IPS-18c (cell line): Measurements from ENCODE around the gene CATSPER1.

ENCODE experiments used
- H3K4me3 ChIP-seq: 2 replicates; pipeline ENCODE4 v1.7.0; 2013; ENCODE audit warnings: low read depth, mild to moderate bottlenecking, low read length, moderate library complexity; ENCODE audit not compliant: insufficient read depth
- H3K9me3 ChIP-seq: one replicate; pipeline ENCODE4 v1.6.1; 2013; ENCODE audit warnings: mild to moderate bottlenecking, low read length, moderate library complexity; ENCODE audit not compliant: control insufficient read depth, insufficient read depth

The CATSPER1 gene

GRCh38 chr11:65987336-65987735, 38.9 kb downstream of the CATSPER1 start:
- no peaks in the 10 kb centered on the region for H3K9me3 ChIP-seq
- H3K4me3 ChIP-seq: no peak overlapping the region

- H3K4me3 ChIP-seq: no peak overlapping the region
These were observed 42.7 kb downstream of the CATSPER1 start for GRCh38 chr11:65983589-65983987.

DNA sequence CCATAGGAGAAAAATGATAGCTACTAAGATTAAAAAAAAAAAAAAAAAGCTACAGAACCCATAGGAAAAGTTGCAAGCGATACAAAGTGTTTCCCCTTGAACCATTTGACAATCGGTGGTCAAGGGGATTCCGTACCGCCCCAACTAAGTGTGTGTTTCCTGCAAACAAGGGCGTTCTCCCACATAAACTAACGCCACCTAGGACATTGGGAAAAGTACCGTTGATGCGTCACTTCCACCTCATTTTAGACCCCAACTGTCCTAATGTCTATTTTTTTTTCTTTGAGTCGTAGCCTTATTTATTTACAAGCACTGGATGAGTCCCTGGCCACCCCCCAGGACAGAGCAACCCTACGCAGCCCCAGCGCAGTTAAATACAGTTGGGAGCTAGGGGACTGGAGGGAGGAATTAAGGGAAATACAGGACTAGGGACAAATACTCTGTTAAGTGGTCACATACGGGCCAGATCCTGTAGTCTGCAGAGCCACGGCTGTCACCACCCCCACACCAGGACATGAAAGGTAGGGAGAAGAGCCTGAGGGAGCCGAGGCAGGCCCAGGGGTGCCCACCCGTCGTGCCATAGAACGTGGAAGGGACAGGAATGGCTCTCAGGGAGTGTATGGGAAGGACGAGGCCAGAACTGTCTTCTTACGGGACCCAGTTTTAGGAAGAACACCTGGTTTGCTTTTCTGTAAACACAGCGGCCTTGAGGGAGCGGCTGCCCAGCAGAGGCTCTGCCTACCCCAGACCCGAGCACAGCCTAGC, 43.3 kb downstream of the CATSPER1 start:
- Histone ChIP-seq H3K4me3 (no peak overlapping the region), H3K9me3 (no peaks in the 10 kb centered on the region)

More at GRCh38 chr11:65983589-65983987, 42.7 kb downstream of the CATSPER1 start:
- no peaks in the 10 kb centered on the region for H3K9me3 ChIP-seq

GRCh38 chr11:65981972-65982823, 44.1 kb downstream of the CATSPER1 start:
- Histone ChIP-seq H3K9me3 (peaks cover 2% of the 10 kb centered on the region), H3K4me3 (no peak overlapping the region)

DNA sequence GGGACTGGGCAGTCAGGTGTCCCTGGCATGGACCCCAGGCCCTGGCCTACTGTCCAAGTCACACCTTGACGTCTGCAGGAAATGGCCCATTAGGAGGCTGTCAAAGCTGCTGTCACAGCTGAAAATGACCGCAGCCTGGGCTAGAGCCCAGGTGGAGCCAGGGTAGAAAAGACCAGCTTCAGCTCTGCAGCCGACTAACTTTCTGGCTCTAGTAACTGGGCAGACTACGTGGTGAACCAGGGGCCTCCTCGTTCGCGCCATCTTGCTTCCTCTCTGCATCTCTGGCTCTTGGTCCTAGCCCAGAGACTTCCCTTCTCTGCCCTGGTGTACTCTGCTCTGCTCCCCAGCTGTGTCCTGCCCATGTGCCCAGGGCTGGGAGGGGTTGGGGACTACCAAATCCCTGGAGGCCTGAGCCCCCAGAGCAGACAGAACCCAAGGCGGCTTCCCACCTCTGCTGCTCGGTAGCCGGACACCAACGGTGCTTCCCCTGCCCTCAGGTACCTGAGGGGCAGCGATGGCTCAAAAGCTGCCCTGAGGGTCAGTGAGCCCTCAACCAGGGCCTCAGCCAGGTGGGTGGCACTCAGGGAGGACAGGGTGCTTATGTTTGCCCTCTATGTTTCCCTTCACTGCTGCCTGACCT, 45.1 kb downstream of the CATSPER1 start:
- Histone ChIP-seq H3K9me3 (peaks cover 2% of the 10 kb centered on the region), H3K4me3 (no peak overlapping the region)

- H3K9me3 ChIP-seq: peaks cover 2% of the 10 kb centered on the region
These were observed 47.0 kb downstream of the CATSPER1 start for GRCh38 chr11:65979261-65979759.

DNA sequence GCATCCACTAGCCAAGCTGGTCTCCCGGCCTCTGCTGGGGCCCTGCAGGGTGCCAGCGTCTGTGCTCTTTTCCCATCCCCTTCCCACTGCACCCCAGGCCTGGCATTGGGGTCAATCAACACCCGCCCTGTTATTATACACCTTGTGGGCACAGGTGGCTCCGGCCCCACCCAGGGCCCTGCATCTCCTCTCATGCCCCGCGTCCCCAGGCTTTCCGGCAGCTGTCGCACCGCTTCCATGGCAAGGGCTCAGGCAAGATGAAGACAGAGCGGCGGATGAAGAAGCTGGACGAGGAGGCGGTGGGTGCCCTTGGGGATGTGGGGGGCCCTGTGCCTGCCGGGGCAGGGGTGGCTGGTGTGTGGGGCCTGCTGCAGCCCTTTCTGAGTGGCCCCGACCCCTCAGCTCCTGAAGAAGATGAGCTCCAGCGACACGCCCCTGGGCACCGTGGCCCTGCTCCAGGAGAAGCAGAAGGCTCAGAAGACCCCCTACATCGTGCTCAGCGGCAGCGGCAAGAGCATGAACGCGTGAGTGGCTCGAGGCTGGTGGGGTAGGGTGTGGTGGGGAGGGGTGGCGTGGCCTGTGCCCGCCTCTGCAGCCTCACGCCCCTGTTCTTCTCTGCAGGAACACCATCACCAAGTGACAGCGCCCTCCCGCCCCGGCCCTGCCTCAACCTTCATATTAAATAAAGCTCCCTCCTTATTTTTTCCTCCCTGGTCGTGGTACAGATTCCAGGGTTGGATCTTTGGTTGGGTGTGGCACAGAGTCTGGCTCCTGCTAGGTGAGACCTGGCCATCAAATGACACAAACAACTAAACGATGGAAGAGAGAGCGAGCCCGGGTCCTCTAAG, 47.7 kb downstream of the CATSPER1 start:
- Histone ChIP-seq H3K4me3 (no peak overlapping the region), H3K9me3 (peaks cover 2% of the 10 kb centered on the region)

More at GRCh38 chr11:65979261-65979759, 47.0 kb downstream of the CATSPER1 start:
- H3K4me3 ChIP-seq: no peak overlapping the region

DNA sequence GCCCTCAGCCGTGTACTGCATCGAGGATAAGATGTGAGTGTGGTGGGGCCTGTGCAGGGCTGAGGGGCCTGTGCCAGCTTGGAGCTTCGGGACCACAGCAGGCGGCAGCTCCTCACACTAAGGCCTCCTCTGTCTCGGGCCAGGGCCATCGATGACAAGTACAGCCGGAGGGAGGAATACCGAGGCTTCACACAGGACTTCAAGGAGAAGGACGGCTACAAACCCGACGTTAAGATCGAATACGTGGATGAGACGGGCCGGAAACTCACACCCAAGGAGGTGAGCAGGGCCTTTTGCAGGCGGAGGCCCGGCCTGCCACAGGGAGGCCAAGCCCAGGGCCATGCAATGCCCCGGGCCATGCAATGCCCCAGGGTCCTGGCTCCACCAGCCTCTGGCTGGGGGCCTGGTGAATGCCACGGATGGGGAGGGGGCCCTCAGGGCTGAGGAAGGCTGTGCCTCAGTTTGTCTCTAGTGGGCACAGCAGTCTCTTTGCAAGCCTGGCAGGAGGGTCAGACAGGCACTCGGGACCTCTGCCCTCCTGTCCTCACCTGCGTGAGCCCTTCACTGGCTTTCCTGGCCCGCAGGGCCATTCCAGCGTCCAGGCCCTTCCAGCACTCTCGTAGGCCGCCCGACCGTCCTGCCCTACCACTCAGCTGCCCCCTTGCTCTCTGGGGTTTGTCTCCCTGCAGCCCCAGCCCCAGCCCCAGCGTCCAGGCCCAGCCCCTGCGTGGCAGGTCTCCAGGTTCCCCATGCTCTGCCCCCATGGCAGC, 48.5 kb downstream of the CATSPER1 start:
- Histone ChIP-seq H3K9me3 (peaks cover 2% of the 10 kb centered on the region), H3K4me3 (no peak overlapping the region)

GRCh38 chr11:65976216-65977176, 49.8 kb downstream of the CATSPER1 start:
- Histone ChIP-seq H3K4me3 (no peak overlapping the region), H3K9me3 (peaks cover 2% of the 10 kb centered on the region)

GRCh38 chr11:65975771-65976170, 50.5 kb downstream of the CATSPER1 start:
- Histone ChIP-seq H3K4me3 (no peak overlapping the region), H3K9me3 (peaks cover 2% of the 10 kb centered on the region)

DNA sequence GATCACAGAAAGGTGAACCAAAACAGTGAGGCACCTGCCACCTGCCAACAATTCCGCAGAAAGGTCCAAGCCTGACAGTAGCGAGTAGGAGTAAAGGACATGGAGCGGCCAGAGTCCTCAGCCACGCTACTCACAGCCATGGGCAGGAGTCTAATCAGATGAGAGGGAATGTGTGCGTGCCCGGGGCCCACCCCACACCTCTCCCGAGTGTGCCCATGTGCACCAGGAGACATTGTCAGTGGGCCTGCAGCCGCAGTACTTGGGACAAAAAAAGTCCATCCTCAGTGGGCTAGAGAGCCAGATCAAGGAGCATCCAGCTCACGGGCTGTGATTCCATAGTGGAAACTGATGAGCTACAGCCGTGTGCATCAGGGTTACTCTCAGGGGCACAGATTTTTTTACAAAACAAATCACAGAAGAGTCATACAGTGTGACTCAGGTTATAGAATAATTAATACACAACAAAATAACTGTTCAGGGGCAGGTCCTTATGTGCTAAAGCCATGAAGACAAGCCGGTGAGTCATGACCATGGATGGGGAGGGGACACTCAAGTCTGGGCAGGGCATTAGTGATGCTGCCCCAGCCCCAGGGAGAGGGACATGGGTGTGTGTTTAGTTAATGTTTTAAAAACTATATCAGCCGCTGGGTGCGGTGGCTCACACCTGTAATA, 52.7 kb downstream of the CATSPER1 start:
- Histone ChIP-seq H3K9me3 (peaks cover 2% of the 10 kb centered on the region), H3K4me3 (no peak overlapping the region)

DNA sequence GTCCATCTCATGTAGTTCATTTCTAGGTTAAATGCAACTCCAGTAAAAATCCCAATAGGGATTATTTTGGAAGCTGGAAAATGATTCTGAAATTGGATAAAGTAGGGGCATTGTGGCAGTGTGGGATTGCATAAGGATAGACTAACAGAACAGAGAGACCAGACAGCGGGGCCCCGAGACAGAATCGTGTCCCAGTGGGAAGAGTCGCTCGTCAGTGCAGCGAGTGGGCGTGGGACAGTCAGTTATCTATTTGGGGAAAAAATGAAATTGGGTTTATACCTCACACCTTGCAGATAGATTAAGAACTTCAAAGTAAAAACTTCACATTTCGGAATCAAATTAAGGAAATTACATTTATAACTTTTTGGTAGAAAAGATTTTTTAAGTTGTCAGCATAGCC, 54.2 kb downstream of the CATSPER1 start:
- Histone ChIP-seq H3K4me3 (no peak overlapping the region), H3K9me3 (no peaks in the 10 kb centered on the region)

GRCh38 chr11:65968600-65969482, 57.4 kb downstream of the CATSPER1 start:
- H3K4me3 ChIP-seq: no peak overlapping the region
- no peaks in the 10 kb centered on the region for H3K9me3 ChIP-seq
